WTC11 (cell line): Measurements from ENCODE around the gene LRRC61.
"Not testable (repeated sequence)": the region's sequence is repeated elsewhere in the genome, so short reads cannot be mapped to it uniquely, and the experiment has no call there.

ENCODE experiments used
- CREM ChIP-seq: sonication (generic); formaldehyde crosslinking; IDR thresholded peaks from 2 replicates; pipeline ENCODE4 v1.8.1; 2022; ENCODE audit warnings: mild to moderate bottlenecking, missing genetic modification reagents, moderate library complexity
- KAT7 ChIP-seq: sonication (generic); formaldehyde crosslinking; IDR thresholded peaks from 2 replicates; pipeline ENCODE4 v1.8.1; 2023; ENCODE audit warnings: missing genetic modification reagents, mild to moderate bottlenecking, borderline replicate concordance
- NFYB ChIP-seq: sonication (generic); formaldehyde crosslinking; conservative IDR thresholded peaks from 2 replicates; pipeline ENCODE4 v1.8.0; 2022; ENCODE audit warnings: low read depth, missing genetic modification reagents
- NR3C1 ChIP-seq: sonication (generic); formaldehyde crosslinking; conservative IDR thresholded peaks from 2 replicates; pipeline ENCODE4 v1.8.1; 2023; ENCODE audit warnings: low read depth, mild to moderate bottlenecking, missing genetic modification reagents
- ZNF121 ChIP-seq: sonication (generic); formaldehyde crosslinking; IDR thresholded peaks from 2 replicates; pipeline ENCODE4 v1.8.0; 2023; ENCODE audit warnings: missing genetic modification reagents
- TF ChIP-seq, protein P1 (sequence below): fragments of 200-600 bp; IDR thresholded peaks from 2 replicates; pipeline ENCODE4 v1.8.0; 2022; ENCODE audit warnings: antibody characterized with exemption
- TF ChIP-seq, protein P2 (sequence below): sonication (generic); formaldehyde crosslinking; IDR thresholded peaks from 2 replicates; pipeline ENCODE4 v1.8.1; 2022; ENCODE audit warnings: low read depth, mild to moderate bottlenecking, moderate library complexity, missing genetic modification reagents, borderline replicate concordance
- TF ChIP-seq, protein P3 (sequence below): sonication (generic); formaldehyde crosslinking; IDR thresholded peaks from 2 replicates; pipeline ENCODE4 v1.8.1; 2022; ENCODE audit warnings: mild to moderate bottlenecking, missing genetic modification reagents, moderate library complexity, borderline replicate concordance
- TF ChIP-seq, protein P4 (sequence below): sonication (generic); formaldehyde crosslinking; IDR thresholded peaks from 2 replicates; pipeline ENCODE4 v1.8.1; 2023; ENCODE audit warnings: mild to moderate bottlenecking, missing genetic modification reagents, borderline replicate concordance
- TF ChIP-seq, protein P5 (sequence below): sonication (generic); formaldehyde crosslinking; IDR thresholded peaks from 2 replicates; pipeline ENCODE4 v1.8.0; 2022; ENCODE audit warnings: mild to moderate bottlenecking, missing genetic modification reagents

DNA sequence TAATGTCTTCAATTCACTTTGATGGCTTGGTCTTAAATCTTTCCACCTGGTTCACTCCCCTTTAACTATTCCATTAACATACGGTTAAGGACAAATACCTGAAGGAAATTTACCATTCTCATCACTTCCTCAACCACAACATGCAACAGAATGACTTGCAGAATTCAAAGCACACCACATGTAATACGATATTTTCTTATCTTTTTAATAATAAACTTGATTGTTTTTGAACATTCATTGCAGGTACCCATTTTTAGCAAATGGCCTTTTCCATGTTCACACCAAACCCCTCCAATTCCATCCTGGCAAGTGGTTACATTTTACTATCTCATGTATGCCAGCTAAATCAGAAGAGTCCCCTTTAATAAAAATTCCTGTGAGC is 17.3 kb upstream of the LRRC61 start:
- TF ChIP-seq, protein P1, sequence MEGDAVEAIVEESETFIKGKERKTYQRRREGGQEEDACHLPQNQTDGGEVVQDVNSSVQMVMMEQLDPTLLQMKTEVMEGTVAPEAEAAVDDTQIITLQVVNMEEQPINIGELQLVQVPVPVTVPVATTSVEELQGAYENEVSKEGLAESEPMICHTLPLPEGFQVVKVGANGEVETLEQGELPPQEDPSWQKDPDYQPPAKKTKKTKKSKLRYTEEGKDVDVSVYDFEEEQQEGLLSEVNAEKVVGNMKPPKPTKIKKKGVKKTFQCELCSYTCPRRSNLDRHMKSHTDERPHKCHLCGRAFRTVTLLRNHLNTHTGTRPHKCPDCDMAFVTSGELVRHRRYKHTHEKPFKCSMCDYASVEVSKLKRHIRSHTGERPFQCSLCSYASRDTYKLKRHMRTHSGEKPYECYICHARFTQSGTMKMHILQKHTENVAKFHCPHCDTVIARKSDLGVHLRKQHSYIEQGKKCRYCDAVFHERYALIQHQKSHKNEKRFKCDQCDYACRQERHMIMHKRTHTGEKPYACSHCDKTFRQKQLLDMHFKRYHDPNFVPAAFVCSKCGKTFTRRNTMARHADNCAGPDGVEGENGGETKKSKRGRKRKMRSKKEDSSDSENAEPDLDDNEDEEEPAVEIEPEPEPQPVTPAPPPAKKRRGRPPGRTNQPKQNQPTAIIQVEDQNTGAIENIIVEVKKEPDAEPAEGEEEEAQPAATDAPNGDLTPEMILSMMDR, result not testable (repeated sequence)
- TF ChIP-seq ZNF121; KAT7 (CRISPR knock-in tag); NR3C1 (CRISPR knock-in tag); NFYB; CREM (CRISPR knock-in tag): not testable (repeated sequence)
- TF ChIP-seq, protein P2, sequence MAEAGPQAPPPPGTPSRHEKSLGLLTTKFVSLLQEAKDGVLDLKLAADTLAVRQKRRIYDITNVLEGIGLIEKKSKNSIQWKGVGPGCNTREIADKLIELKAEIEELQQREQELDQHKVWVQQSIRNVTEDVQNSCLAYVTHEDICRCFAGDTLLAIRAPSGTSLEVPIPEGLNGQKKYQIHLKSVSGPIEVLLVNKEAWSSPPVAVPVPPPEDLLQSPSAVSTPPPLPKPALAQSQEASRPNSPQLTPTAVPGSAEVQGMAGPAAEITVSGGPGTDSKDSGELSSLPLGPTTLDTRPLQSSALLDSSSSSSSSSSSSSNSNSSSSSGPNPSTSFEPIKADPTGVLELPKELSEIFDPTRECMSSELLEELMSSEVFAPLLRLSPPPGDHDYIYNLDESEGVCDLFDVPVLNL, result not testable (repeated sequence)
- TF ChIP-seq, protein P3, sequence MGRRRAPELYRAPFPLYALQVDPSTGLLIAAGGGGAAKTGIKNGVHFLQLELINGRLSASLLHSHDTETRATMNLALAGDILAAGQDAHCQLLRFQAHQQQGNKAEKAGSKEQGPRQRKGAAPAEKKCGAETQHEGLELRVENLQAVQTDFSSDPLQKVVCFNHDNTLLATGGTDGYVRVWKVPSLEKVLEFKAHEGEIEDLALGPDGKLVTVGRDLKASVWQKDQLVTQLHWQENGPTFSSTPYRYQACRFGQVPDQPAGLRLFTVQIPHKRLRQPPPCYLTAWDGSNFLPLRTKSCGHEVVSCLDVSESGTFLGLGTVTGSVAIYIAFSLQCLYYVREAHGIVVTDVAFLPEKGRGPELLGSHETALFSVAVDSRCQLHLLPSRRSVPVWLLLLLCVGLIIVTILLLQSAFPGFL, result not testable (repeated sequence)
- TF ChIP-seq, protein P4, sequence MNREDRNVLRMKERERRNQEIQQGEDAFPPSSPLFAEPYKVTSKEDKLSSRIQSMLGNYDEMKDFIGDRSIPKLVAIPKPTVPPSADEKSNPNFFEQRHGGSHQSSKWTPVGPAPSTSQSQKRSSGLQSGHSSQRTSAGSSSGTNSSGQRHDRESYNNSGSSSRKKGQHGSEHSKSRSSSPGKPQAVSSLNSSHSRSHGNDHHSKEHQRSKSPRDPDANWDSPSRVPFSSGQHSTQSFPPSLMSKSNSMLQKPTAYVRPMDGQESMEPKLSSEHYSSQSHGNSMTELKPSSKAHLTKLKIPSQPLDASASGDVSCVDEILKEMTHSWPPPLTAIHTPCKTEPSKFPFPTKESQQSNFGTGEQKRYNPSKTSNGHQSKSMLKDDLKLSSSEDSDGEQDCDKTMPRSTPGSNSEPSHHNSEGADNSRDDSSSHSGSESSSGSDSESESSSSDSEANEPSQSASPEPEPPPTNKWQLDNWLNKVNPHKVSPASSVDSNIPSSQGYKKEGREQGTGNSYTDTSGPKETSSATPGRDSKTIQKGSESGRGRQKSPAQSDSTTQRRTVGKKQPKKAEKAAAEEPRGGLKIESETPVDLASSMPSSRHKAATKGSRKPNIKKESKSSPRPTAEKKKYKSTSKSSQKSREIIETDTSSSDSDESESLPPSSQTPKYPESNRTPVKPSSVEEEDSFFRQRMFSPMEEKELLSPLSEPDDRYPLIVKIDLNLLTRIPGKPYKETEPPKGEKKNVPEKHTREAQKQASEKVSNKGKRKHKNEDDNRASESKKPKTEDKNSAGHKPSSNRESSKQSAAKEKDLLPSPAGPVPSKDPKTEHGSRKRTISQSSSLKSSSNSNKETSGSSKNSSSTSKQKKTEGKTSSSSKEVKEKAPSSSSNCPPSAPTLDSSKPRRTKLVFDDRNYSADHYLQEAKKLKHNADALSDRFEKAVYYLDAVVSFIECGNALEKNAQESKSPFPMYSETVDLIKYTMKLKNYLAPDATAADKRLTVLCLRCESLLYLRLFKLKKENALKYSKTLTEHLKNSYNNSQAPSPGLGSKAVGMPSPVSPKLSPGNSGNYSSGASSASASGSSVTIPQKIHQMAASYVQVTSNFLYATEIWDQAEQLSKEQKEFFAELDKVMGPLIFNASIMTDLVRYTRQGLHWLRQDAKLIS, result not testable (repeated sequence)
- TF ChIP-seq, protein P5, sequence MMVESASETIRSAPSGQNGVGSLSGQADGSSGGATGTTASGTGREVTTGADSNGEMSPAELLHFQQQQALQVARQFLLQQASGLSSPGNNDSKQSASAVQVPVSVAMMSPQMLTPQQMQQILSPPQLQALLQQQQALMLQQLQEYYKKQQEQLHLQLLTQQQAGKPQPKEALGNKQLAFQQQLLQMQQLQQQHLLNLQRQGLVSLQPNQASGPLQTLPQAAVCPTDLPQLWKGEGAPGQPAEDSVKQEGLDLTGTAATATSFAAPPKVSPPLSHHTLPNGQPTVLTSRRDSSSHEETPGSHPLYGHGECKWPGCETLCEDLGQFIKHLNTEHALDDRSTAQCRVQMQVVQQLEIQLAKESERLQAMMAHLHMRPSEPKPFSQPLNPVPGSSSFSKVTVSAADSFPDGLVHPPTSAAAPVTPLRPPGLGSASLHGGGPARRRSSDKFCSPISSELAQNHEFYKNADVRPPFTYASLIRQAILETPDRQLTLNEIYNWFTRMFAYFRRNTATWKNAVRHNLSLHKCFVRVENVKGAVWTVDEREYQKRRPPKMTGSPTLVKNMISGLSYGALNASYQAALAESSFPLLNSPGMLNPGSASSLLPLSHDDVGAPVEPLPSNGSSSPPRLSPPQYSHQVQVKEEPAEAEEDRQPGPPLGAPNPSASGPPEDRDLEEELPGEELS, result not testable (repeated sequence)
